K562 (cell line): ENCODE results near the gene TOR1AIP1.

ENCODE experiments used
- DDX20 ChIP-seq: fragments of 450-650 bp; IDR thresholded peaks from 2 replicates; pipeline ENCODE4 v1.6.1; 2016; ENCODE audit warnings: missing genetic modification characterization, low read depth, mild to moderate bottlenecking, missing compliant biosample characterization, moderate library complexity
- JUN ChIP-seq, 2 experiments: sonication (generic) in 1 of 2; formaldehyde crosslinking in 1 of 2; IDR thresholded peaks; 2 replicates each; pipeline versions ENCODE4 v1.6.1 to v1.8.0; 2012 to 2022; ENCODE audit warnings: borderline replicate concordance in 2 of 2, mild to moderate bottlenecking in 2 of 2, improper control_type of control experiment in 1 of 2, low read depth in 1 of 2, low read length in 1 of 2, missing genetic modification reagents in 1 of 2
- JUND ChIP-seq, 2 experiments: IDR thresholded peaks; 2 replicates in 1 of 2; 3 replicates in 1 of 2; pipeline ENCODE4 v1.6.1; 2011; ENCODE audit warnings: borderline replicate concordance in 2 of 2, low read depth in 2 of 2, low read length in 2 of 2, improper control_type of control experiment in 1 of 2, missing biosample characterization in 1 of 2, missing genetic modification characterization in 1 of 2, missing genetic modification reagents in 1 of 2
- POLR2A ChIP-seq: fragments of 450-650 bp; conservative IDR thresholded peaks from 2 replicates; pipeline ENCODE4 v1.6.1; 2016
- UBTF ChIP-seq, 2 experiments: IDR thresholded peaks; 2 replicates each; pipeline ENCODE4 v1.6.1; 2012; ENCODE audit warnings: improper control_type of control experiment in 2 of 2, low read depth in 2 of 2, low read length in 2 of 2, borderline replicate concordance in 1 of 2
- ZNF24 ChIP-seq: fragments of 450-650 bp; IDR thresholded peaks from 2 replicates; pipeline ENCODE4 v1.6.1; 2016

GRCh38 chr1:179968284-179968993 is 86.4 kb downstream of the TOR1AIP1 start:
- no peak for TF ChIP-seq ZNF24
- TF ChIP-seq JUN (IDR thresholded peaks at IDR 0.05; ENCODE audit: borderline replicate concordance, low read depth, low read length), result no peak
- TF ChIP-seq JUN (CRISPR knock-in tag; IDR thresholded peaks at IDR 0.05; ENCODE audit: borderline replicate concordance), result no peak
- no peak for TF ChIP-seq DDX20 (tag)
- no peak for TF ChIP-seq POLR2A
- TF ChIP-seq JUND (IDR thresholded peaks at IDR 0.05; ENCODE audit: borderline replicate concordance, low read depth, low read length), result no peak
- TF ChIP-seq JUND (tag; IDR thresholded peaks at IDR 0.05; ENCODE audit: borderline replicate concordance, low read depth, low read length), result no peak
- no peak for TF ChIP-seq UBTF (IDR thresholded peaks at IDR 0.05; ENCODE audit: borderline replicate concordance in 1 of 2, low read depth in 2 of 2, low read length in 2 of 2)
